Loucy (cell line): ENCODE results near the gene AHNAK.

Experiments
- H2AFZ ChIP-seq: fragments of 200-600 bp; sonication (generic); 2 replicates; pipeline ENCODE4 v1.6.0; 2016; ENCODE audit warnings: antibody characterized with exemption, mild to moderate bottlenecking, low read length, moderate library complexity
- H3F3A ChIP-seq: fragments of 200-600 bp; 2 replicates; pipeline ENCODE4 v1.6.0; 2016; ENCODE audit warnings: antibody characterized with exemption, low read depth, mild to moderate bottlenecking
- H3K27me3 ChIP-seq: fragments of 200-600 bp; sonication (generic); 2 replicates; pipeline ENCODE4 v1.6.1; 2014; ENCODE audit warnings: low read length, mild to moderate bottlenecking; ENCODE audit not compliant: insufficient read depth, poor library complexity, severe bottlenecking
- H3K36me3 ChIP-seq: fragments of 200-600 bp; sonication (generic); 2 replicates; pipeline ENCODE4 v1.6.1; 2016; ENCODE audit warnings: low read length; ENCODE audit not compliant: insufficient read depth
- H3K4me1 ChIP-seq: fragments of 200-600 bp; sonication (generic); 2 replicates; pipeline ENCODE4 v1.5.1; 2014; ENCODE audit warnings: low read length, mild to moderate bottlenecking; ENCODE audit not compliant: insufficient read depth, poor library complexity, severe bottlenecking
- H3K4me2 ChIP-seq: fragments of 200-600 bp; sonication (generic); 2 replicates; pipeline ENCODE4 v1.6.0; 2014; ENCODE audit warnings: antibody characterized with exemption, low read length, low read depth, mild to moderate bottlenecking; ENCODE audit not compliant: poor library complexity, severe bottlenecking
- H3K4me3 ChIP-seq: fragments of 200-600 bp; sonication (generic); 2 replicates; pipeline ENCODE4 v1.5.1; 2014; ENCODE audit warnings: low read length, mild to moderate bottlenecking, mixed read lengths; ENCODE audit not compliant: poor library complexity, severe bottlenecking
- H3K79me2 ChIP-seq: fragments of 200-600 bp; sonication (generic); 2 replicates; pipeline ENCODE4 v1.6.1; 2014; ENCODE audit warnings: low read length; ENCODE audit not compliant: insufficient read depth
- H3K9ac ChIP-seq: fragments of 200-600 bp; sonication (generic); 2 replicates; pipeline ENCODE4 v1.6.0; 2014; ENCODE audit warnings: mild to moderate bottlenecking, low read depth, low read length, moderate library complexity; ENCODE audit not compliant: poor library complexity, severe bottlenecking
- H3K9me2 ChIP-seq: fragments of 200-600 bp; sonication (generic); replicated peaks from 2 replicates; pipeline ENCODE4 v1.6.1; 2016; ENCODE audit warnings: low read depth, low read length, mixed read lengths
- H3K9me3 ChIP-seq: fragments of 200-600 bp; sonication (generic); 2 replicates; pipeline ENCODE4 v1.6.1; 2014; ENCODE audit warnings: mild to moderate bottlenecking, antibody characterized with exemption, low read length, low read depth; ENCODE audit not compliant: insufficient read depth
- H4K20me1 ChIP-seq: fragments of 200-600 bp; sonication (generic); 2 replicates; pipeline ENCODE4 v1.6.0; 2014; ENCODE audit warnings: antibody characterized with exemption, low read length, mild to moderate bottlenecking; ENCODE audit not compliant: insufficient read depth, poor library complexity, severe bottlenecking
- EZH2phosphoT487 ChIP-seq: fragments of 200-600 bp; IDR thresholded peaks from 2 replicates; pipeline ENCODE4 v1.6.1; 2018; ENCODE audit warnings: antibody characterized with exemption, mild to moderate bottlenecking, moderate library complexity, borderline replicate concordance
- TF ChIP-seq, protein P1 (sequence below): fragments of 200-600 bp; sonication (generic); conservative IDR thresholded peaks from 2 replicates; pipeline ENCODE4 v1.5.1; 2014; ENCODE audit warnings: mild to moderate bottlenecking, antibody characterized with exemption, low read length

The AHNAK gene

DNA sequence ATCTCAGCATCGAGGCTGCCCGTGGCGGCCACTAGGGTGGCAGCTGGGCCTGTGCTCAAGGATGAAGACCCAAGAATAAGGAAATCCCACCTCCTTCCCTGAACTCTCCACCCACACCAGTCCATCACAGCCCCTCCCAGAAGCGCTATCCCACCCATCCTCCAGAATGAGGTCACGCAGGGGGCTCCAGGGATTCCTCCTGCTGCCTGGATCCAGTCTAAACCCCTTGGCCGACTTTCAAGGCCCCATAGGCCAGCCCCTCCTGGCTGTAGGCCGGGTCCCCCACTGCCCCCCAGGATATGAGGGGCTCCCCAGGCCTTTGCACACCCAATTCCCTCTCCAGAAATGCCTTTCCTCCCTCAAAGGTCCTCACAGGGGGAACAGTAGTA lies 146.7 kb downstream of the AHNAK start:
- no peaks in the 10 kb centered on the region for H3K9me2 ChIP-seq
- no peaks in the 10 kb centered on the region for H3K36me3 ChIP-seq
- no peaks in the 10 kb centered on the region for H3K27me3 ChIP-seq
- no peaks in the 10 kb centered on the region for H3K4me1 ChIP-seq
- H4K20me1 ChIP-seq = no peaks in the 10 kb centered on the region
- H3K79me2 ChIP-seq = no peaks in the 10 kb centered on the region
- H2AFZ ChIP-seq = no peak overlapping the region
- no peak overlapping the region for H3K9ac ChIP-seq
- no peaks in the 10 kb centered on the region for H3K9me3 ChIP-seq
- H3F3A ChIP-seq = no peaks in the 10 kb centered on the region
- TF ChIP-seq, protein P1, sequence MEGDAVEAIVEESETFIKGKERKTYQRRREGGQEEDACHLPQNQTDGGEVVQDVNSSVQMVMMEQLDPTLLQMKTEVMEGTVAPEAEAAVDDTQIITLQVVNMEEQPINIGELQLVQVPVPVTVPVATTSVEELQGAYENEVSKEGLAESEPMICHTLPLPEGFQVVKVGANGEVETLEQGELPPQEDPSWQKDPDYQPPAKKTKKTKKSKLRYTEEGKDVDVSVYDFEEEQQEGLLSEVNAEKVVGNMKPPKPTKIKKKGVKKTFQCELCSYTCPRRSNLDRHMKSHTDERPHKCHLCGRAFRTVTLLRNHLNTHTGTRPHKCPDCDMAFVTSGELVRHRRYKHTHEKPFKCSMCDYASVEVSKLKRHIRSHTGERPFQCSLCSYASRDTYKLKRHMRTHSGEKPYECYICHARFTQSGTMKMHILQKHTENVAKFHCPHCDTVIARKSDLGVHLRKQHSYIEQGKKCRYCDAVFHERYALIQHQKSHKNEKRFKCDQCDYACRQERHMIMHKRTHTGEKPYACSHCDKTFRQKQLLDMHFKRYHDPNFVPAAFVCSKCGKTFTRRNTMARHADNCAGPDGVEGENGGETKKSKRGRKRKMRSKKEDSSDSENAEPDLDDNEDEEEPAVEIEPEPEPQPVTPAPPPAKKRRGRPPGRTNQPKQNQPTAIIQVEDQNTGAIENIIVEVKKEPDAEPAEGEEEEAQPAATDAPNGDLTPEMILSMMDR = no peak
- TF ChIP-seq EZH2phosphoT487 = no peak
- H3K4me3 ChIP-seq = no peak overlapping the region
- no peak overlapping the region for H3K4me2 ChIP-seq

- no peaks in the 10 kb centered on the region for H3F3A ChIP-seq
- TF ChIP-seq EZH2phosphoT487 = no peak
- TF ChIP-seq, protein P1 = no peak
- no peaks in the 10 kb centered on the region for H3K27me3 ChIP-seq
- no peaks in the 10 kb centered on the region for H3K36me3 ChIP-seq
- no peaks in the 10 kb centered on the region for H4K20me1 ChIP-seq
- no peaks in the 10 kb centered on the region for H3K4me1 ChIP-seq
- no peak overlapping the region for H2AFZ ChIP-seq
- H3K9me3 ChIP-seq = no peaks in the 10 kb centered on the region
- no peaks in the 10 kb centered on the region for H3K79me2 ChIP-seq
- no peak overlapping the region for H3K4me2 ChIP-seq
- no peak overlapping the region for H3K4me3 ChIP-seq
- no peaks in the 10 kb centered on the region for H3K9me2 ChIP-seq
- H3K9ac ChIP-seq = no peak overlapping the region
Observed at GRCh38 chr11:62399172-62399877, 147.3 kb downstream of the AHNAK start.

DNA sequence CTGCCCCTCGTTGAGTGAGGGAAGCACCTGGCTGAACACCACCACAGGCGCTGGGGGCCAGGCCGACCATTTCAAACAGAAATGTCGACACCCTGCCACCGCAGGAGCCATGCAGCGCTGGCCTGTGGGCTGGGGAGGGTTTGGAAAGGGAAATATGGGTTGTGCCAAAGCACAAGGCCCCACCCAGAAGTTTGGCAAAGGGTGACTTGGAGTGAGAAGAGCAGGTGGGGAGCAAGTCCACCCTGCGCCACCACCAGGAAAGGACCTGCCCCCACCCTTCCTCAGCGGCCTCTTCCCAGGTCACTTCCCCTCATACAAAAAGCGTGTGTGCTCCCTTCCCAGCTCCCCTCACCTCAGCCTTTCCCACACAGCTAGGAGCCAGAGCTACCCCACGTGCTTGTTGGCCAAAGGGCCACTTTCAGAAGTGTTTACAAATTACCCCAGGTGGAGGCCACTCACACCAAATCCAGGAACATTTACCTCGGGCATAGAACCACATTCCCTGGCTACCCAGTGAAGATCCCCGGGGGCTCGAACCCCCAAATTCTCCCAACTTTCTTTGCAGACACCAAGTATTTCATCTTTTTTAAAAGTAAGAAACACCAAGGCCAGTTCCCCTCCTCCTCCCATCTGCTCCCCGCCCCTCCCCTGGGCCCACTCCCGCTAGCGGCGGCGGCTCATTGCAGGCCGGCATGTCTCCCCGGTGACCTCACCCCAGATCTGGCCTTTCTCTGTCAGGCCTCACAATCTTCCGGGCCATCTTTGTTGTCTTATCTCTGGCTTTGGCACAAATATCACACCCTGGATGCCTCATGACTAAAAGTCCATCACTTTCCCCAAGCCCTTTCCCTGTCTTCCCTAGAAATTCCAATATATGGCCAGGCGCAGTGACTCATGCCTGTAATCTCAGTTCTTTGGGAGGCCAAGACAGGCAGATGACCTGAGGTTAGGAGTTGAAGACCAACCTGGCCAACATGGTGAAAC lies 148.3 kb downstream of the AHNAK start:
- H3K9me2 ChIP-seq = no peaks in the 10 kb centered on the region
- H3K4me3 ChIP-seq = no peak overlapping the region
- H3K4me1 ChIP-seq = no peaks in the 10 kb centered on the region
- H3K36me3 ChIP-seq = no peaks in the 10 kb centered on the region
- TF ChIP-seq, protein P1 = no peak
- TF ChIP-seq EZH2phosphoT487 = no peak
- no peaks in the 10 kb centered on the region for H3F3A ChIP-seq
- no peaks in the 10 kb centered on the region for H3K9me3 ChIP-seq
- H3K27me3 ChIP-seq = no peaks in the 10 kb centered on the region
- no peak overlapping the region for H3K9ac ChIP-seq
- H3K79me2 ChIP-seq = no peaks in the 10 kb centered on the region
- no peak overlapping the region for H2AFZ ChIP-seq
- H3K4me2 ChIP-seq = no peak overlapping the region
- no peaks in the 10 kb centered on the region for H4K20me1 ChIP-seq
